Epithelial cell of proximal tubule (primary cell): ENCODE results near the gene COL11A2. TPM values are rescaled to one million over a fixed set of nuclear protein-coding genes. Genes with fewer than 3 reads are reported as not detected.

Experiments
- DNase-seq: peaks from one replicate; pipeline ENCODE4 v3.0.0-alpha.2; 2011; ENCODE audit warnings: low read depth
- H3K4me3 ChIP-seq: 2 replicates; pipeline ENCODE4 v1.5.1; 2011; ENCODE audit warnings: low read depth, mild to moderate bottlenecking, low read length
- total RNA-seq: library from RNA; depleted of rRNA; stranded (reverse); fragments of >200 nt; gene quantifications from 2 replicates; pipeline ENCODE4 v1.2.3, GENCODE V29; 2015
- TF ChIP-seq, protein P1 (sequence below): conservative IDR thresholded peaks from 2 replicates; pipeline ENCODE4 v1.5.1; 2012; ENCODE audit warnings: low read depth, mild to moderate bottlenecking, low read length

Gene COL11A2
- total RNA-seq, 1 donor from 2014 or later: 0.06 TPM

DNA sequence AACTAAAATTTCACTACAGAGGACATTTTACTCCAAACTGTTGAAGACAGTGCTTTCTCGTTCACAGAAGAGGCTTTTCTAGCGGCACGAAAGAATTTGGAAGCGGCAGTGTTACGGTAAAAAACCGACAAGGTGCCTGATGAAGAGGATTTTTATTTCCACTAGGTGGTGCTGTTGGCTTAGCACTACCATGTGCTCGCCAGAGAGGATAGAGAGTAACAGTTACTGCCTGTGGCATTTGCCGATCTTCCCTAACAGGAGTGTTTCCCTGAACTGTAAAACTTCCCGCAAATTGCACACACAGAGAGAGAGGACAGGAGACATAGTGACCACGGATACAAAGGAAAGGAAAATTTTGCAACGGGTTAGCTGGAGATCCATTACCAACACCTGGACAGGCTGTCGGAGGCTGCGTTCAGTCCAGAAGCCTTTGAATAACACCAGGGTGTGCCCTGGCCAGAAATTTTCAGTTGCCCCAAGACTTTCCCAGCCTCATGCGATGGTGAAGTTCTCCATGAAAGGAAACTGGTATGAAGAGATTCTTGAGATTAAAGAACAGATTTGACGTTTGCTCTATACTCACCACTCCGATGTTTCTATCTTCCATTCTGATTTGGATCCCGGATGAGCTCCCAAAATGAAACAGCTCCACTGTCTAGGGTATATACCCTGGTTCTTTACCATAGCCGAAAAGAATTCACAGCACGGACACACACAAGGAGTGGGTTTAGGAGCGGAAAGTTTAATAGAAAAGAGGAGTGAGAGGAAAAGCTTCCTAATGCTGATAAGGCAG, 68.3 kb downstream of the COL11A2 start:
- H3K4me3 ChIP-seq: no peak overlapping the region
- TF ChIP-seq, protein P1, sequence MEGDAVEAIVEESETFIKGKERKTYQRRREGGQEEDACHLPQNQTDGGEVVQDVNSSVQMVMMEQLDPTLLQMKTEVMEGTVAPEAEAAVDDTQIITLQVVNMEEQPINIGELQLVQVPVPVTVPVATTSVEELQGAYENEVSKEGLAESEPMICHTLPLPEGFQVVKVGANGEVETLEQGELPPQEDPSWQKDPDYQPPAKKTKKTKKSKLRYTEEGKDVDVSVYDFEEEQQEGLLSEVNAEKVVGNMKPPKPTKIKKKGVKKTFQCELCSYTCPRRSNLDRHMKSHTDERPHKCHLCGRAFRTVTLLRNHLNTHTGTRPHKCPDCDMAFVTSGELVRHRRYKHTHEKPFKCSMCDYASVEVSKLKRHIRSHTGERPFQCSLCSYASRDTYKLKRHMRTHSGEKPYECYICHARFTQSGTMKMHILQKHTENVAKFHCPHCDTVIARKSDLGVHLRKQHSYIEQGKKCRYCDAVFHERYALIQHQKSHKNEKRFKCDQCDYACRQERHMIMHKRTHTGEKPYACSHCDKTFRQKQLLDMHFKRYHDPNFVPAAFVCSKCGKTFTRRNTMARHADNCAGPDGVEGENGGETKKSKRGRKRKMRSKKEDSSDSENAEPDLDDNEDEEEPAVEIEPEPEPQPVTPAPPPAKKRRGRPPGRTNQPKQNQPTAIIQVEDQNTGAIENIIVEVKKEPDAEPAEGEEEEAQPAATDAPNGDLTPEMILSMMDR: peak; percentile 65
- DNase-seq: no peak

DNA sequence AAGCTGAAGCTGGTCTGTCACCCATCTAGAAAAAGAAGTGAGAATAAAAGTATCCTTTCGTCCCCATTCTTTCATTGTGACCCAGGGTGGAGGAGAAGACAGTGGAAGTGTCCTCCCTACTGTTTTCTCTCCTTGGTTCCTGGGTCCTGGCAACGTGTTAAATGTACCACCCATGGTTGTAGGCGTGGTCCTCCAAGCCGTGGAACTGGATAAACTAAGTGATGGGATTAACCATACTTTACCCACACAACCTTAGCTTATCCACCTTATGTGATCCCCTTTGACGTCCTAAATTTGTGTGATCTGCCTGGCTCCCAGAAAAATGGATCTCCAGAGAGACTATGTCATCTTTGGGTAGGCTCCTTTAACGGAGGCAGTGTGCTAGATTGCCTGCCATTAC, 69.1 kb downstream of the COL11A2 start:
- TF ChIP-seq, protein P1: no peak
- DNase-seq: no peak

DNA sequence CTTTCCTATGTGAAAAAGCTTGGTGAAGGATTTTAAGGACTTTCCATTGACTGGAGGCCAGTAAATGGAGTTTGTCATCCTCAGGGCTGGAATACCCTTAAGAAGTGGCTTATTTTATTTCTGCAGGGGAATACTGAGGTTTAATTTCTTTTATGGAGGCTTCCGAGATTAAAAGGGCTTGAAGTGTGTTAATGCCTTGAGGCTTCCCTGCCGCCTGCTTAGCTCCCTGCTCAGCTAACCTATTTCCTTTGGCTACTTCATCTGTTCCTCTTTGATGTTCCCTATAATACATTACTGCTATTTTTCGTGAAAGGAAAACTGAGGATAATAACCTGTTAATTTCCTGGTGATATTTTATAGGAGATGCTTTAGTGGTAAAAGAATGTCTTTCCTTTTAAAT, 72.3 kb downstream of the COL11A2 start:
- no peak for DNase-seq
- no peak overlapping the region for H3K4me3 ChIP-seq
- TF ChIP-seq, protein P1: no peak

More for the DNA sequence above, 69.1 kb downstream of the COL11A2 start:
- no peak overlapping the region for H3K4me3 ChIP-seq

DNA sequence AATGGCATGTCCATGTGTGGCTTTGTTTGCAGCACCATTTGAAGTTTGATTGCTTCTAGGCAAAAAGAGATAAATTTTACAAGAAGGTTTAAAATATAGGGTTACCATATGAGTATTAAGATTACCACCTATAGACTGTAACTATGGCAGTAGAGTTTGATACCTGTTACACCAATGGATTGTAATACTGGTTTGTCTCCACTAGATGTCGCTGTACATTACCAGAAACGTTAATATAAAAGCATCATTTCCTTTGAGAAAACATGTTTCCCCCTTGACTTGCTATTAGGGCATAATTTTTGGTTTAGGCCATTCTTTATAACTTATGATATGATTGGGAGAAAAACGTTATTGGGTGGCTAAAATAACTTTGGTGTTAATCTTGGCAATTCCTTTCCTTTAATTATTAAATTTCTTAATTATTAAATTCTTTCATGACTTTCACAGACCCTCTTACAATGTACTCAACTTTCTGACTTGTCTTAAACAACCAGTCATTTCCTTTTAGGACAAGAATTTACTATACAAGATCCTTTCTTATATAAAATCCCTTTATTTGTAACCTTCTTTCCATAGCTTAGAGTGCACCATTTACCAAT, 73.6 kb downstream of the COL11A2 start:
- no peak for DNase-seq
- no peak overlapping the region for H3K4me3 ChIP-seq
- TF ChIP-seq, protein P1: peak; percentile 65

DNA sequence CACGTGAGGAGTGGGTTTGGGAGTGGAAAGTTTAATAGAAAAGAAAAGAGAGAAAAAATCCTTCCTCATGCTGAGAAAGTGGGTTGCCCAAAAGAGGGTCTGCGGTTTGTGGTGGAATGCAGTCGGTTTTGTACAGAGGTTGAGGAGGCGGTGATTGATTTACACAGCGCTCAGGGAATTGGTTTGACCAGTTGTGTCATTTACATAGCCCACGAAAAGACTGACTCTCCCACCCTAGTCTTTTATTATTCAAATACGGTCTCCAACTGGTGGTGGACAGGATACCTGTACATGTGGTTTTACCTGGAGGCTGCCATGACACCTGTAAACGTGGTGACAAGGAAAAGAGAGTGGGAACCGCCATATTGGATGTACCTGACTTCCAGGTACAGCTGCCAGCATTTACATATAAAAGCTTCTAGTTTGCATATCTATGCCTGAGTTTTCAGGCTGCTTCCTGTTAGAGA, 74.4 kb downstream of the COL11A2 start:
- no peak for DNase-seq
- no peak overlapping the region for H3K4me3 ChIP-seq
- TF ChIP-seq, protein P1: no peak

DNA sequence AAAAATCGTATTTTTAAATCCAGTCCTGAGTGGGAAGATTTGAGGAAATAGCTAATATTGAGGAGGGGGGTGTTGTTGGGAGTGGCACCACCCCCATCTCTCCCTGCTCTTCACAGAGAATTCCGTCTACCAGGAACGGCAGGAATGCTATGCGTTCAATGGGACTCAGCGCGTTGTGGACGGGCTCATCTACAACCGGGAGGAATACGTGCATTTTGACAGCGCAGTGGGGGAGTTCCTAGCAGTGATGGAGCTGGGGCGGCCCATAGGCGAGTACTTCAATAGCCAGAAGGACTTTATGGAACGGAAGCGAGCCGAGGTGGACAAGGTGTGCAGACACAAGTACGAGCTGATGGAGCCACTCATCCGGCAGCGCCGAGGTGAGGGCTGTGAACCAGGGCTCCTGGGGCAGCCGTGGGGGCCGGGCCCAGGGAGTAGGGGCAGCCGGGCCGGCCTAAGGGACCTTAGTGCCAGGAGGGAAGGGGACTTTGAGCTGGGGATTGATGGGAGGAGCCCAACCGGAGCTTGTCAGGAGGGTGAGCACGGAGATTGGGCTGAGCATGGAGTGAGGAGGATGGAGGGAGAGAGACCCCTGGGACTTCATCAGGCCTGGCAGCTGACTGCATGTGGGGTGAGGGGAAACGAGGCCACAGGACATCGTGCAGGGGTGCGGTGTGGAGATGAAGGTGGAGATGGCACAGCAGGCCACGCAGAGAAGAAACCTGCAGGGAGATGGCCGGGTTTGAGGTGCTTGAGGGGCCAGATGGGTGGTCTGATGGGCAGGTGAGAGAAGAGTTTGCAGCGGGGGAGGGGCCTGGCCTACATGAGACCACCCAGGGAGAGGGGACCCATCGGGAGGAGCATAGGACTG, 75.2 kb downstream of the COL11A2 start:
- no peak for DNase-seq
- no peak overlapping the region for H3K4me3 ChIP-seq
- TF ChIP-seq, protein P1: no peak
